Gastroesophageal sphincter (tissue), 3 donors: Measurements from ENCODE around the gene ZNF594.
"Not testable (repeated sequence)": the region's sequence is repeated elsewhere in the genome, so short reads cannot be mapped to it uniquely, and the experiment has no call there.

Experiments used
- EP300 ChIP-seq: sonication (generic); formaldehyde crosslinking; IDR thresholded peaks from one replicate; pipeline ENCODE4 v1.6.1; 2017; ENCODE audit warnings: antibody characterized with exemption, mild to moderate bottlenecking
- POLR2A ChIP-seq, 2 donors: fragments of 450-650 bp; IDR thresholded peaks; one replicate each; pipeline ENCODE4 v1.6.1; 2017; ENCODE audit warnings: antibody characterized with exemption in 2 of 2, mild to moderate bottlenecking in 2 of 2, moderate library complexity in 1 of 2
- POLR2AphosphoS5 ChIP-seq: sonication (generic); formaldehyde crosslinking; IDR thresholded peaks from one replicate; pipeline ENCODE4 v1.6.1; 2017; ENCODE audit warnings: antibody characterized with exemption
- TF ChIP-seq, protein P1 (sequence below), 4 experiments: fragments of 200-600 bp in 2 of 4; fragments of 450-650 bp in 2 of 4; sonication (generic) in 1 of 4; IDR thresholded peaks; one replicate each; pipeline ENCODE4 v1.5.1; 2017 to 2019; ENCODE audit warnings: antibody characterized with exemption in 4 of 4, mild to moderate bottlenecking in 2 of 4, moderate library complexity in 2 of 4

DNA sequence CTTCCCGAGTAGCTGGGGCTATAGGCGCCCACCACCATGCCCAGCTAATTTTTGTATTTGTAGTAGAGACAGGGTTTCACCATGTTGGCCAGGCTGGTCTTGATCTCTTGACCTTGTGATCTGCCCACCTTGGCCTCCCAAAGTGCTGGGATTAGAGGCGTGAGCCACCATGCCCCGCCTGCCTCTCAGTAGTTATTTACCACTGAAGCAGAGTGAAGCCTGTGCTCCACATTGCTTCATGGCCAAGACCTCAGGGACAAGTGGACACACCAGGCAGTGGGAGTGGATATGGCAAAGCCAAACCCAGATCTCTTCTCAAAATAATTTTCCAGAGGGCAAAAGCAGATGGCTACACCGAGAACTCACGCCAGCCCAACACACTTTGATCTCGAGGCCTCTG, 41.8 kb upstream of the ZNF594 start:
- TF ChIP-seq POLR2A (IDR thresholded peaks at IDR 0.05); POLR2AphosphoS5; EP300: not testable (repeated sequence)
- TF ChIP-seq, protein P1, sequence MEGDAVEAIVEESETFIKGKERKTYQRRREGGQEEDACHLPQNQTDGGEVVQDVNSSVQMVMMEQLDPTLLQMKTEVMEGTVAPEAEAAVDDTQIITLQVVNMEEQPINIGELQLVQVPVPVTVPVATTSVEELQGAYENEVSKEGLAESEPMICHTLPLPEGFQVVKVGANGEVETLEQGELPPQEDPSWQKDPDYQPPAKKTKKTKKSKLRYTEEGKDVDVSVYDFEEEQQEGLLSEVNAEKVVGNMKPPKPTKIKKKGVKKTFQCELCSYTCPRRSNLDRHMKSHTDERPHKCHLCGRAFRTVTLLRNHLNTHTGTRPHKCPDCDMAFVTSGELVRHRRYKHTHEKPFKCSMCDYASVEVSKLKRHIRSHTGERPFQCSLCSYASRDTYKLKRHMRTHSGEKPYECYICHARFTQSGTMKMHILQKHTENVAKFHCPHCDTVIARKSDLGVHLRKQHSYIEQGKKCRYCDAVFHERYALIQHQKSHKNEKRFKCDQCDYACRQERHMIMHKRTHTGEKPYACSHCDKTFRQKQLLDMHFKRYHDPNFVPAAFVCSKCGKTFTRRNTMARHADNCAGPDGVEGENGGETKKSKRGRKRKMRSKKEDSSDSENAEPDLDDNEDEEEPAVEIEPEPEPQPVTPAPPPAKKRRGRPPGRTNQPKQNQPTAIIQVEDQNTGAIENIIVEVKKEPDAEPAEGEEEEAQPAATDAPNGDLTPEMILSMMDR (IDR thresholded peaks at IDR 0.05) = not testable (repeated sequence)
